Kidney (tissue), 14 donors: ENCODE data around the gene CMYA5. TPM values are rescaled to one million over a fixed set of nuclear protein-coding genes. Genes with fewer than 3 reads are reported as not detected.

ENCODE experiments used
- DNase-seq, 5 donors: peaks; one replicate each; pipeline ENCODE4 v3.0.0-alpha.2; 2013 to 2020
- FAIRE-seq: peaks from 2 replicates; lab custom pipeline; 2012; peaks lifted over from hg19 to GRCh38; lab: Jason Lieb, UNC
- H3K27ac ChIP-seq, 2 donors: one replicate each; pipeline ENCODE4 v1.7.0; 2013; ENCODE audit warnings: low read depth in 2 of 2, low read length in 2 of 2, inconsistent platforms in 1 of 2
- H3K27me3 ChIP-seq: one replicate; pipeline ENCODE4 v1.7.1; 2013; ENCODE audit warnings: low read length, inconsistent platforms; ENCODE audit not compliant: control insufficient read depth, insufficient read depth
- H3K36me3 ChIP-seq, 3 donors: one replicate each; pipeline versions ENCODE4 v1.7.0 to v1.7.1; 2013; ENCODE audit warnings: low read length in 3 of 3, control low read depth in 1 of 3, inconsistent platforms in 1 of 3; ENCODE audit not compliant: insufficient read depth in 3 of 3, control insufficient read depth in 2 of 3
- H3K4me1 ChIP-seq, 3 donors: one replicate each; pipeline versions ENCODE4 v1.7.0 to v1.7.1; 2013; ENCODE audit warnings: low read length in 3 of 3, inconsistent platforms in 1 of 3, low read depth in 1 of 3; ENCODE audit not compliant: control insufficient read depth in 2 of 3, insufficient read depth in 2 of 3
- H3K4me3 ChIP-seq, 3 donors: one replicate each; pipeline versions ENCODE4 v1.7.0 to v1.8.1; 2013; ENCODE audit warnings: low read length in 3 of 3, control low read depth in 1 of 3, inconsistent platforms in 1 of 3
- H3K9ac ChIP-seq, 3 donors: one replicate each; pipeline versions ENCODE4 v1.7.0 to v1.7.1; 2013; ENCODE audit warnings: low read length in 3 of 3, control low read depth in 1 of 3, inconsistent platforms in 1 of 3
- H3K9me3 ChIP-seq, 3 donors: one replicate each; pipeline versions ENCODE4 v1.7.0 to v1.7.1; 2013; ENCODE audit warnings: low read length in 3 of 3, control low read depth in 1 of 3, inconsistent platforms in 1 of 3; ENCODE audit not compliant: control insufficient read depth in 2 of 3, insufficient read depth in 1 of 3
- CTCF ChIP-seq: IDR thresholded peaks from 3 replicates; pipeline ENCODE4 v1.5.1; 2012; ENCODE audit warnings: mild to moderate bottlenecking, moderate library complexity, borderline replicate concordance; ENCODE audit not compliant: insufficient read depth; ENCODE audit errors: extremely low read depth
- intact Hi-C: fragments of 100-400 bp; cut with DNase I; formaldehyde crosslinking; loops from one replicate; pipeline ENCODE4 v1.11.1; 2022
- polyA plus RNA-seq: library from polyadenylated mRNA; stranded (reverse); fragments of 350-450 nt; fragmentation: Illumina TruSeq; extraction: RNeasy Lipid Tissue Mini Kit (QIAGEN cat#74804); gene quantifications from one replicate; pipeline ENCODE4 v1.2.3, GENCODE V29; 2014; ENCODE audit warnings: low read depth, low replicate concordance; ENCODE audit not compliant: insufficient read depth
- total RNA-seq: library from RNA; stranded (reverse); fragmentation: NEBNext Ultra II Directional; extraction: Animal tissue kit (Norgen Biotek cat#: 25700); gene quantifications from one replicate; pipeline ENCODE4 v1.2.1, GENCODE V29; 2021
- donor health status: control.
- donor health status: control.
- donor health status: control.
- donor health status: control.
- donor health status: control.
- donor health status: DM: yes; HTN: yes; CAD: no.
- donor health status: Normal renal cell carcinoma (clear cell type).

The CMYA5 gene
- total and polyA plus RNA-seq, 2 donors from 2014 or later: 6.1 to 6.5 TPM

- Histone ChIP-seq H3K27ac (no peak overlapping the region), H3K9ac (no peak overlapping the region)
- intact Hi-C loops: no loop called here
These were observed 7.9 kb downstream of the CMYA5 start for GRCh38 chr5:79697222-79698170.

GRCh38 chr5:79699763-79700400, 10.2 kb downstream of the CMYA5 start:
- H3K27ac ChIP-seq: peak overlapping the region in 1 of 2 donors; percentile 43
- H3K36me3 ChIP-seq: no peaks in the 10 kb centered on the region
- H3K27me3 ChIP-seq: no peaks in the 10 kb centered on the region
- no peaks in the 10 kb centered on the region for H3K4me1 ChIP-seq
- FAIRE-seq: no peak
- peak in 1 of 5 donors; percentile 8 for DNase-seq
- intact Hi-C loops: no loop called here
- H3K4me3 ChIP-seq: no peak overlapping the region
- no peak overlapping the region for H3K9ac ChIP-seq
- H3K9me3 ChIP-seq: no peaks in the 10 kb centered on the region
- no peak for TF ChIP-seq CTCF

More at GRCh38 chr5:79697222-79698170, 7.9 kb downstream of the CMYA5 start:
- Histone ChIP-seq H3K9me3 (no peaks in the 10 kb centered on the region), H3K36me3 (no peaks in the 10 kb centered on the region), H3K4me1 (no peaks in the 10 kb centered on the region), H3K27me3 (no peaks in the 10 kb centered on the region), H3K4me3 (no peak overlapping the region)
- FAIRE-seq (peak; percentile 49), DNase-seq (no peak)
- no peak for TF ChIP-seq CTCF

GRCh38 chr5:79702606-79703380, 13.2 kb downstream of the CMYA5 start:
- intact Hi-C loops: no loop called here
- DNase-seq: peak in 1 of 5 donors; percentile 7
- Histone ChIP-seq H3K4me3 (no peak overlapping the region), H3K27me3 (no peaks in the 10 kb centered on the region), H3K9ac (no peak overlapping the region), H3K9me3 (no peaks in the 10 kb centered on the region), H3K4me1 (no peaks in the 10 kb centered on the region), H3K36me3 (no peaks in the 10 kb centered on the region), H3K27ac (no peak overlapping the region)
- FAIRE-seq: no peak
- peak; percentile 26 for TF ChIP-seq CTCF
